HepG2 (cell line): ENCODE data around the gene CENATAC. TPM values are rescaled to one million over a fixed set of nuclear protein-coding genes. Genes with fewer than 3 reads are reported as not detected.

Source experiments
- ATAC-seq: fragments of 200-7000 bp; cut with Tn5 transposase; 3 replicates; pipeline ENCODE4 v1.9.1; 2020; ENCODE audit warnings: mild to moderate bottlenecking, moderate library complexity
- BruUV-seq: library from RNA; stranded (reverse); fragments of 400-500 nt; replicated peaks from 2 replicates; lab custom pipeline; 2021; lab: Mats Ljungman, UMichigan
- CTCF ChIA-PET: fragments of 300-600 bp; formaldehyde crosslinking; extraction: SDS; loops from one replicate; lab custom pipeline; 2021; ENCODE audit warnings: low total read pairs, inconsistent platforms, low intra/inter-chr PET ratio; lab: Yijun Ruan, JAX
- POLR2A ChIA-PET: fragments of 350-600 bp; sonication (Branson Sonifier 250); formaldehyde crosslinking; loops from one replicate; lab custom pipeline; 2020; ENCODE audit warnings: antibody characterized with exemption, inconsistent platforms; lab: Yijun Ruan, JAX
- DNase-seq: peaks from one replicate; pipeline ENCODE4 v3.0.0-alpha.2; 2015; ENCODE audit warnings: low spot score
- FAIRE-seq: peaks from 3 replicates; lab custom pipeline; 2011; peaks lifted over from hg19 to GRCh38; lab: Jason Lieb, UNC
- H2AFZ ChIP-seq: one replicate; pipeline ENCODE4 v1.6.1; 2011; ENCODE audit warnings: low read length, inconsistent platforms
- H3K27ac ChIP-seq: fragments of 300-600 bp; 3 replicates; pipeline ENCODE4 v1.8.0; 2011; ENCODE audit warnings: mixed run types, mild to moderate bottlenecking, mixed read lengths, low read length, inconsistent platforms; ENCODE audit not compliant: insufficient read depth; ENCODE audit errors: extremely low read length
- H3K27me3 ChIP-seq, 2 experiments: fragments of 200-600 bp in 1 of 2; 2 replicates in 1 of 2; 3 replicates in 1 of 2; pipeline versions ENCODE4 v1.6.0 to v1.8.0; 2011; ENCODE audit warnings: low read length in 2 of 2, mild to moderate bottlenecking in 2 of 2, moderate library complexity in 2 of 2, inconsistent platforms in 1 of 2; ENCODE audit not compliant: insufficient read depth in 2 of 2, control insufficient read depth in 1 of 2
- H3K36me3 ChIP-seq, 2 experiments: fragments of 200-600 bp in 1 of 2; replicated peaks in 1 of 2; 2 replicates in 1 of 2; 3 replicates in 1 of 2; pipeline versions ENCODE4 v1.5.1 to v1.8.0; 2011; ENCODE audit warnings: low read length in 2 of 2, inconsistent platforms in 1 of 2; ENCODE audit not compliant: insufficient read depth in 2 of 2, control insufficient read depth in 1 of 2
- H3K4me1 ChIP-seq: 2 replicates; pipeline ENCODE4 v1.5.1; 2012; ENCODE audit warnings: low read length, inconsistent platforms; ENCODE audit not compliant: insufficient read depth
- H3K4me2 ChIP-seq: 2 replicates; pipeline ENCODE4 v1.6.0; 2011; ENCODE audit warnings: low read depth, low read length, inconsistent platforms
- H3K4me3 ChIP-seq, 3 experiments: fragments of 200-600 bp in 1 of 3; sonication (generic), shearing (Covaris generic) in 1 of 3; replicated peaks in 1 of 3; 2 replicates each; pipeline ENCODE4 v1.5.1; 2011 to 2016; ENCODE audit warnings: low read length in 3 of 3, inconsistent platforms in 2 of 3, low read depth in 2 of 3, mild to moderate bottlenecking in 2 of 3, control low read depth in 1 of 3, mixed read lengths in 1 of 3; ENCODE audit not compliant: insufficient read depth in 1 of 3
- H3K79me2 ChIP-seq: one replicate; pipeline ENCODE4 v1.6.1; 2011; ENCODE audit warnings: low read length, inconsistent platforms; ENCODE audit not compliant: insufficient read depth
- H3K9ac ChIP-seq: 2 replicates; pipeline ENCODE4 v1.6.0; 2011; ENCODE audit warnings: mild to moderate bottlenecking, low read depth, low read length, inconsistent platforms; ENCODE audit not compliant: insufficient read depth
- H3K9me3 ChIP-seq: 2 replicates; pipeline ENCODE4 v1.5.1; 2012; ENCODE audit warnings: mild to moderate bottlenecking, low read length
- H4K20me1 ChIP-seq: 2 replicates; pipeline ENCODE4 v1.6.0; 2011; ENCODE audit warnings: inconsistent platforms, mild to moderate bottlenecking, low read length, moderate library complexity; ENCODE audit not compliant: insufficient read depth
- NONO ChIP-seq, 2 experiments: fragments of 450-650 bp in 1 of 2; sonication (generic) in 1 of 2; formaldehyde crosslinking in 1 of 2; IDR thresholded peaks in 1 of 2; conservative IDR thresholded peaks in 1 of 2; 2 replicates each; pipeline versions ENCODE4 v1.6.1 to v1.8.0; 2017 to 2022; ENCODE audit warnings: mild to moderate bottlenecking in 1 of 2, missing genetic modification reagents in 1 of 2, moderate library complexity in 1 of 2
- PITX1 ChIP-seq: sonication (generic); formaldehyde crosslinking; IDR thresholded peaks from 2 replicates; pipeline ENCODE4 v1.5.1; 2020; ENCODE audit warnings: mild to moderate bottlenecking, missing genetic modification reagents
- RBFOX2 ChIP-seq: fragments of 200-400 bp; formaldehyde crosslinking; IDR thresholded peaks from 2 replicates; pipeline ENCODE4 v1.6.1; 2017; ENCODE audit warnings: low read depth, mild to moderate bottlenecking, low read length
- RBM39 ChIP-seq: fragments of 200-400 bp; formaldehyde crosslinking; IDR thresholded peaks from one replicate; pipeline ENCODE4 v1.6.1; 2018; ENCODE audit warnings: antibody characterized with exemption, mild to moderate bottlenecking, low read depth, low read length; ENCODE audit not compliant: poor library complexity, severe bottlenecking
- ZBTB3 ChIP-seq: sonication (generic); formaldehyde crosslinking; IDR thresholded peaks from 2 replicates; pipeline ENCODE4 v1.4.0; 2020; ENCODE audit warnings: low read depth, mild to moderate bottlenecking, moderate library complexity, missing genetic modification reagents, borderline replicate concordance
- ZNF121 ChIP-seq: sonication (generic); formaldehyde crosslinking; IDR thresholded peaks from 2 replicates; pipeline ENCODE4 v1.5.0; 2020; ENCODE audit warnings: mild to moderate bottlenecking, missing genetic modification reagents
- ZNF30 ChIP-seq: sonication (generic); formaldehyde crosslinking; IDR thresholded peaks from 2 replicates; pipeline ENCODE4 v1.5.0; 2020; ENCODE audit warnings: mild to moderate bottlenecking, missing genetic modification reagents
- WGBS: methylation state at CpG from one replicate; pipeline ENCODE4 v1.1.6; 2017; ENCODE audit warnings: low lambda C conversion rate; 5-methylcytosine and 5-hydroxymethylcytosine counted together
- in situ Hi-C: cut with HindIII; loops from 2 replicates; pipeline ENCODE4 v1.10.0; 2017; ENCODE audit warnings: low pct_unique_long_range_greater_than_20kb; ENCODE audit not compliant: extremely low pct_ligation_motif_present
- intact Hi-C: fragments of 100-400 bp; cut with micrococcal nuclease; formaldehyde crosslinking; loops from one replicate; pipeline ENCODE4 v1.10.0; 2022; ENCODE audit not compliant: unreplicated experiment
- polyA plus RNA-seq, 8 experiments: library from polyadenylated mRNA; depleted of rRNA in 3 of 8; stranded (reverse) in 7 of 8; unstranded in 1 of 8; fragments of >200 nt; fragmentation: Illumina TruSeq in 4 of 8; extraction: Trizol in 4 of 8; gene quantifications; 2 replicates each; pipeline versions ENCODE4 v1.2.1 to v1.2.3, GENCODE V29; 2011 to 2016; ENCODE audit warnings: low read depth in 4 of 8, missing spikeins in 1 of 8, mixed read lengths in 1 of 8; ENCODE audit not compliant: insufficient read depth in 1 of 8
- total RNA-seq, 5 experiments: library from RNA; depleted of rRNA; stranded (reverse); fragments of >200 nt; fragmentation: Illumina TruSeq; extraction: Trizol; gene quantifications; 2 replicates each; pipeline ENCODE4 v1.2.3, GENCODE V29; 2016; ENCODE audit warnings: low read depth in 1 of 5
- TF ChIP-seq, protein P1 (sequence below), 2 experiments: fragments of 450-650 bp in 1 of 2; sonication (generic) in 1 of 2; formaldehyde crosslinking; IDR thresholded peaks; 2 replicates each; pipeline versions ENCODE4 v1.5.0 to v1.8.0; 2020 to 2022; ENCODE audit warnings: mild to moderate bottlenecking in 1 of 2, missing genetic modification reagents in 1 of 2

CENATAC gene
- total and polyA plus RNA-seq, 2 of the 13 experiments (the other 11 are each of a cell fraction or from before 2014, with no cell fraction given), result 21.7 to 25.0 TPM

DNA sequence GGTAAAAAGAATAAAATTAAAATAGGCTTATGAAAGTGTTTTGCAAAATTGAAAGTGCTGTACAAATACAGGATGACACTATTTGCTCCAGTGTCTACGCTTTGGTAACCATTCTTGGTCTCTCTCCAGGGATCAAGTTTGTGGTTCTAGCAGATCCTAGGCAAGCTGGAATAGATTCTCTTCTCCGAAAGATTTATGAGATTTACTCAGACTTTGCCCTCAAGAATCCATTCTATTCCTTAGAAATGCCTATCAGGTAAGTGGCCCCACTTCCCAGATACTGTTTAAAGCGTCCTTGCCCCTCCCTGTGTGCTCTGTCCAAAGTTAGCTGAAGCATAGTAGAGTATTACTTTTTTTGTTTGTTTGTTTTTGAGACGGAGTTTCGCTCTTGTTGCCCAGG is 23.7 kb downstream of the CENATAC start:
- peaks cover 77% of the 10 kb centered on the region for H3K4me1 ChIP-seq
- no peak for DNase-seq
- H3K27ac ChIP-seq, result peak overlapping the region; percentile 61

GRCh38 chr11:119023741-119024140 is 25.8 kb downstream of the CENATAC start:
- ATAC-seq (no peak), FAIRE-seq (no peak), DNase-seq (no peak)
- Histone ChIP-seq H3K79me2 (peaks cover 62% of the 10 kb centered on the region), H3K9me3 (no peaks in the 10 kb centered on the region), H3K4me1 (peaks cover 92% of the 10 kb centered on the region), H3K9ac (no peak overlapping the region), H2AFZ (no peak overlapping the region), H3K4me3 (no peak overlapping the region), H3K27ac (peak overlapping the region; percentile 77), H3K4me2 (peak overlapping the region; percentile 99), H3K36me3 (peaks cover 4% of the 10 kb centered on the region in 2 experiments; a peak in 3 of 5 replicates), H3K27me3 (peaks cover 0 to 3% of the 10 kb centered on the region in 2 experiments; a peak in 2 of 5 replicates), H4K20me1 (peaks cover 5% of the 10 kb centered on the region; the same call in 1 of the 2 replicates)
- in situ Hi-C loops, result no loop called here
- ChIA-PET CTCF (no interaction called here), POLR2A (interaction anchor here (1.0 to 2.8 kb wide), 5 partner anchors 8 to 71 kb away, joined by 3 to 12 read pairs (median 6); partner anchors contain the start of genes CENATAC and VPS11)
- peak; percentile 45; the same call in 1 of the 2 replicates for TF ChIP-seq RBFOX2
- no peak for TF ChIP-seq RBM39
- no peak for TF ChIP-seq ZNF121 (CRISPR knock-in tag)
- no TSS peak for BruUV-seq
- intact Hi-C loops, result no loop called here

More for the DNA sequence above, 23.7 kb downstream of the CENATAC start:
- Histone ChIP-seq H2AFZ (no peak overlapping the region), H3K79me2 (peaks cover 57% of the 10 kb centered on the region), H3K4me2 (peak overlapping the region; percentile 42), H3K36me3 (peaks cover 3 to 6% of the 10 kb centered on the region in 2 experiments; a peak in 4 of 5 replicates), H3K9me3 (no peaks in the 10 kb centered on the region), H3K4me3 (peak overlapping the region in 1 of 3 experiments; percentile 7; a peak in 1 of 6 replicates), H3K27me3 (peaks cover 0 to 4% of the 10 kb centered on the region in 2 experiments; a peak in 2 of 5 replicates), H3K9ac (no peak overlapping the region; the same call in 1 of the 2 replicates), H4K20me1 (peaks cover 7% of the 10 kb centered on the region)
- no peak for FAIRE-seq
- no TSS peak for BruUV-seq
- TF ChIP-seq PITX1 (CRISPR knock-in tag) (0 out of 2 replicates have a peak, but pooled peaks have one; percentile 4), ZNF30 (CRISPR knock-in tag) (no peak), ZBTB3 (CRISPR knock-in tag) (0 out of 2 replicates have a peak, but pooled peaks have one; percentile 11), NONO (IDR thresholded peaks at IDR 0.05) (no peak), NONO (CRISPR knock-in tag; conservative IDR thresholded peaks at IDR 0.05) (0 out of 2 replicates have a peak, but pooled peaks have one; percentile 2)
- TF ChIP-seq, protein P1, sequence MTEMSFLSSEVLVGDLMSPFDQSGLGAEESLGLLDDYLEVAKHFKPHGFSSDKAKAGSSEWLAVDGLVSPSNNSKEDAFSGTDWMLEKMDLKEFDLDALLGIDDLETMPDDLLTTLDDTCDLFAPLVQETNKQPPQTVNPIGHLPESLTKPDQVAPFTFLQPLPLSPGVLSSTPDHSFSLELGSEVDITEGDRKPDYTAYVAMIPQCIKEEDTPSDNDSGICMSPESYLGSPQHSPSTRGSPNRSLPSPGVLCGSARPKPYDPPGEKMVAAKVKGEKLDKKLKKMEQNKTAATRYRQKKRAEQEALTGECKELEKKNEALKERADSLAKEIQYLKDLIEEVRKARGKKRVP (CRISPR knock-in tag; IDR thresholded peaks at IDR 0.05), result 0 out of 4 replicates have a peak, but pooled peaks of 1 of the 2 experiments have one; percentile 3
- no peak for ATAC-seq
- in situ Hi-C loops (no loop called here), intact Hi-C loops (no loop called here)
- POLR2A ChIA-PET, result interaction anchor here (1.2 to 2.7 kb wide), 2 partner anchors 34 to 46 kb away, joined by 5 to 10 read pairs; partner anchors contain the start of gene VPS11
- CTCF ChIA-PET, result no interaction called here
- WGBS, result 72% methylated on average over 5 of the region's 5 CpGs
